GM21367 (cell line): ENCODE results near the gene CDRT4.

ENCODE experiments used
- ATAC-seq: cut with Tn5 transposase; IDR thresholded peaks from one replicate; pipeline ENCODE4 v1.9.1; 2021; ENCODE audit not compliant: unreplicated experiment

Gene CDRT4

GRCh38 chr17:15398291-15398690 is 69.1 kb downstream of the CDRT4 start:
- ATAC-seq, result no peak

GRCh38 chr17:15397620-15398019 is 69.8 kb downstream of the CDRT4 start:
- no peak for ATAC-seq

- no peak for ATAC-seq
These were observed 72.3 kb downstream of the CDRT4 start for GRCh38 chr17:15395091-15395490.

GRCh38 chr17:15393414-15393813 is 74.0 kb downstream of the CDRT4 start:
- ATAC-seq, result no peak

GRCh38 chr17:15392326-15392741 is 75.1 kb downstream of the CDRT4 start:
- ATAC-seq, result no peak

GRCh38 chr17:15388356-15389041 is 78.9 kb downstream of the CDRT4 start:
- no peak for ATAC-seq

- no peak for ATAC-seq
These were observed 81.3 kb downstream of the CDRT4 start for GRCh38 chr17:15386083-15386482.
